ENCODE data around the gene CCL17. TPM values are rescaled to one million over a fixed set of nuclear protein-coding genes. Genes with fewer than 3 reads are reported as not detected.

The CCL17 gene
- total RNA-seq, 4 donors from 2014 or later = not detected

GRCh38 chr16:57401943-57402640 is 2.5 kb upstream of the CCL17 start:
- H3K4me1 ChIP-seq = no peaks in the 10 kb centered on the region
- no peaks in the 10 kb centered on the region for H3K9me3 ChIP-seq
- no peaks in the 10 kb centered on the region for H3K36me3 ChIP-seq
- TF ChIP-seq CTCF (IDR thresholded peaks at IDR 0.05) (no peak), POLR2A (IDR thresholded peaks at IDR 0.05) (no peak)
- H3K27ac ChIP-seq = no peak overlapping the region
- H3K27me3 ChIP-seq = no peaks in the 10 kb centered on the region
- no peak for DNase-seq
- no peak overlapping the region for H3K4me3 ChIP-seq

- no peaks in the 10 kb centered on the region for H3K27me3 ChIP-seq
- H3K36me3 ChIP-seq = no peaks in the 10 kb centered on the region
- TF ChIP-seq CTCF (IDR thresholded peaks at IDR 0.05) (no peak), POLR2A (IDR thresholded peaks at IDR 0.05) (no peak)
- no peak overlapping the region for H3K4me3 ChIP-seq
- no peak overlapping the region for H3K27ac ChIP-seq
- DNase-seq = no peak
- no peaks in the 10 kb centered on the region for H3K9me3 ChIP-seq
- H3K4me1 ChIP-seq = no peaks in the 10 kb centered on the region
These were observed 530 bp downstream of the CCL17 start for GRCh38 chr16:57405097-57405496.

GRCh38 chr16:57406881-57407280 is 2.3 kb downstream of the CCL17 start:
- DNase-seq = no peak
- no peaks in the 10 kb centered on the region for H3K27me3 ChIP-seq
- no peaks in the 10 kb centered on the region for H3K4me1 ChIP-seq
- no peaks in the 10 kb centered on the region for H3K36me3 ChIP-seq
- H3K27ac ChIP-seq = no peak overlapping the region
- no peaks in the 10 kb centered on the region for H3K9me3 ChIP-seq
- no peak overlapping the region for H3K4me3 ChIP-seq
- TF ChIP-seq POLR2A (IDR thresholded peaks at IDR 0.05) = no peak
- TF ChIP-seq CTCF (IDR thresholded peaks at IDR 0.05) = no peak

GRCh38 chr16:57407521-57408353 is 3.2 kb downstream of the CCL17 start:
- H3K4me3 ChIP-seq = no peak overlapping the region
- no peaks in the 10 kb centered on the region for H3K36me3 ChIP-seq
- no peaks in the 10 kb centered on the region for H3K27me3 ChIP-seq
- DNase-seq = no peak
- H3K9me3 ChIP-seq = no peaks in the 10 kb centered on the region
- no peak for TF ChIP-seq CTCF (IDR thresholded peaks at IDR 0.05)
- no peak for TF ChIP-seq POLR2A (IDR thresholded peaks at IDR 0.05)
- H3K4me1 ChIP-seq = peaks cover 0 to under 1% (median 0%) of the 10 kb centered on the region in 4 donors
- no peak overlapping the region for H3K27ac ChIP-seq

- no peak overlapping the region for H3K4me3 ChIP-seq
- H3K9me3 ChIP-seq = no peaks in the 10 kb centered on the region
- no peak for DNase-seq
- H3K27ac ChIP-seq = no peak overlapping the region
- no peak for TF ChIP-seq CTCF (IDR thresholded peaks at IDR 0.05)
- no peak for TF ChIP-seq POLR2A (IDR thresholded peaks at IDR 0.05)
- no peaks in the 10 kb centered on the region for H3K27me3 ChIP-seq
- no peaks in the 10 kb centered on the region for H3K36me3 ChIP-seq
- peaks cover 0 to 6% (median 0%) of the 10 kb centered on the region in 4 donors for H3K4me1 ChIP-seq
These were observed 4.5 kb downstream of the CCL17 start for GRCh38 chr16:57409065-57409464.
